PFSK-1 (cell line): ENCODE measurements around the gene KIAA0825.

Experiments used
- POLR2AphosphoS5 ChIP-seq: IDR thresholded peaks from 2 replicates; pipeline ENCODE4 v1.6.1; 2012; ENCODE audit warnings: low read depth, mild to moderate bottlenecking, control low read depth, low read length, moderate library complexity
- TAF1 ChIP-seq: IDR thresholded peaks from 2 replicates; pipeline ENCODE4 v1.6.1; 2012; ENCODE audit warnings: low read length, control low read depth, borderline replicate concordance; ENCODE audit not compliant: insufficient read depth
- TF ChIP-seq, protein P1 (sequence below), 2 experiments: IDR thresholded peaks; 2 replicates each; pipeline versions ENCODE4 v1.6.1 to v1.8.0; 2011 to 2012; ENCODE audit warnings: low read depth in 2 of 2, low read length in 2 of 2, control low read depth in 1 of 2, inconsistent platforms in 1 of 2, mild to moderate bottlenecking in 1 of 2, moderate library complexity in 1 of 2; ENCODE audit not compliant: insufficient read depth in 1 of 2

DNA sequence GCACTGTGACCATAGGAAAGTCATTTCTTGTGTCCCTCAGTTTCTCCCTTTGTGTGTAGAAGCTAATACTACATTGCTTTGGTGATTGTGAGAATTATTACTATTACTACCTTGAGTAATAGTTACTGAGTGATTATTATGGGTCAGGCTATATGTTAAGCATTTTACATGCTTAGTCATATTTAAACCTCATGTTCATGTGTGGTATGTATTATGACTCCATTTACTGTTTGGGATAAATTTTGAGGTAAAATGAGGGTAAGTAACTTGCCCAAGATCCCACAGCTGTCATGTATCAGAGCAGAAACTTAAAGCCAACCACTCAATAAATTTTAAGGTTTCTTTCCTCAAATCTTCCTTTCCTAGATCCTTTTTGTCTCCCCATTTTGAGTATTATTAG is 28.4 kb upstream of the KIAA0825 start:
- TF ChIP-seq TAF1 (no peak), POLR2AphosphoS5 (no peak)
- TF ChIP-seq, protein P1, sequence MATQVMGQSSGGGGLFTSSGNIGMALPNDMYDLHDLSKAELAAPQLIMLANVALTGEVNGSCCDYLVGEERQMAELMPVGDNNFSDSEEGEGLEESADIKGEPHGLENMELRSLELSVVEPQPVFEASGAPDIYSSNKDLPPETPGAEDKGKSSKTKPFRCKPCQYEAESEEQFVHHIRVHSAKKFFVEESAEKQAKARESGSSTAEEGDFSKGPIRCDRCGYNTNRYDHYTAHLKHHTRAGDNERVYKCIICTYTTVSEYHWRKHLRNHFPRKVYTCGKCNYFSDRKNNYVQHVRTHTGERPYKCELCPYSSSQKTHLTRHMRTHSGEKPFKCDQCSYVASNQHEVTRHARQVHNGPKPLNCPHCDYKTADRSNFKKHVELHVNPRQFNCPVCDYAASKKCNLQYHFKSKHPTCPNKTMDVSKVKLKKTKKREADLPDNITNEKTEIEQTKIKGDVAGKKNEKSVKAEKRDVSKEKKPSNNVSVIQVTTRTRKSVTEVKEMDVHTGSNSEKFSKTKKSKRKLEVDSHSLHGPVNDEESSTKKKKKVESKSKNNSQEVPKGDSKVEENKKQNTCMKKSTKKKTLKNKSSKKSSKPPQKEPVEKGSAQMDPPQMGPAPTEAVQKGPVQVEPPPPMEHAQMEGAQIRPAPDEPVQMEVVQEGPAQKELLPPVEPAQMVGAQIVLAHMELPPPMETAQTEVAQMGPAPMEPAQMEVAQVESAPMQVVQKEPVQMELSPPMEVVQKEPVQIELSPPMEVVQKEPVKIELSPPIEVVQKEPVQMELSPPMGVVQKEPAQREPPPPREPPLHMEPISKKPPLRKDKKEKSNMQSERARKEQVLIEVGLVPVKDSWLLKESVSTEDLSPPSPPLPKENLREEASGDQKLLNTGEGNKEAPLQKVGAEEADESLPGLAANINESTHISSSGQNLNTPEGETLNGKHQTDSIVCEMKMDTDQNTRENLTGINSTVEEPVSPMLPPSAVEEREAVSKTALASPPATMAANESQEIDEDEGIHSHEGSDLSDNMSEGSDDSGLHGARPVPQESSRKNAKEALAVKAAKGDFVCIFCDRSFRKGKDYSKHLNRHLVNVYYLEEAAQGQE (IDR thresholded peaks at IDR 0.05; ENCODE audit: insufficient read depth in 1 of 2, low read depth in 2 of 2, low read length in 2 of 2) = no peak
